HL-60/S4 treated with retinoic acid at 250 ng/mL for 4 days and 3 days (cell line): ENCODE data around the gene MTFR2.

Experiments used
- in situ Hi-C: fragments of 300-500 bp; cut with MboI; formaldehyde crosslinking; loops from 2 replicates; pipeline ENCODE4 v1.7.0; 2022; ENCODE audit warnings: low sequenced_read_pairs

The MTFR2 gene

GRCh38 chr6:136191606-136192312 is 58.4 kb downstream of the MTFR2 start:
- in situ Hi-C loops: no loop called here

- in situ Hi-C loops: no loop called here
Measured at GRCh38 chr6:136189104-136189503, 61.0 kb downstream of the MTFR2 start.

- in situ Hi-C loops: no loop called here
Measured at GRCh38 chr6:136188486-136188885, 61.6 kb downstream of the MTFR2 start.

- in situ Hi-C loops: no loop called here
Measured at GRCh38 chr6:136186363-136186762, 63.7 kb downstream of the MTFR2 start.

GRCh38 chr6:136184738-136185137 is 65.4 kb downstream of the MTFR2 start:
- in situ Hi-C loops: no loop called here

- in situ Hi-C loops: no loop called here
Measured at GRCh38 chr6:136181861-136182260, 68.2 kb downstream of the MTFR2 start.

GRCh38 chr6:136181512-136181833 is 68.6 kb downstream of the MTFR2 start:
- in situ Hi-C loops: no loop called here
